Stimulated activated CD8-positive, alpha-beta memory T cell treated with anti-CD3 and anti-CD28 coated beads, Interleukin-12 subunit alpha, Interleukin-12 subunit beta, amount 100 ng/mL, for 24 hours (primary cell): ENCODE measurements around the gene DHRS4L2.
"Not testable (repeated sequence)": the region's sequence is repeated elsewhere in the genome, so short reads cannot be mapped to it uniquely, and the experiment has no call there.

Experiments used
- DNase-seq: peaks from one replicate; pipeline ENCODE4 v3.0.0-alpha.2; 2020; ENCODE audit errors: extremely low read depth

Gene DHRS4L2

DNA sequence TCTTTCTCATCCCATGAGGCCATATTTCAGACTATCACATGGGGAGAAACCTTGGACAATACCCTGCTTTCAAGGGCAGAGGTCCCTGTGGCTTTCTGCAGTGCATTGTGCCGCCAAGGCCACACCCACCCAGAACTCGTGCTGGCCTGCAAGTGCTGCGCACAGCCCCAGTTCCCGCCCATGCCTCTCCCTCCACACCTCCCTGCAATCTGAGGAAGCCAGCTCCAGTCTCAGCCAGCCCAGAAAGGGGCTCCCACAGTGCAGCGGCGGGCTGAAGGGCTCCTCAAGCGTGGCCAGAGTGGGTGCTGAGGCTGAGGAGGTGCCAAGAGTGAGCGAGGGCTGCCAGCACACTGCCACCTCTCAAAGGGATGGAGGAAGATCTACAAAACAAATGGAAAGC, 15.6 kb upstream of the DHRS4L2 start:
- not testable (repeated sequence) for DNase-seq

DNA sequence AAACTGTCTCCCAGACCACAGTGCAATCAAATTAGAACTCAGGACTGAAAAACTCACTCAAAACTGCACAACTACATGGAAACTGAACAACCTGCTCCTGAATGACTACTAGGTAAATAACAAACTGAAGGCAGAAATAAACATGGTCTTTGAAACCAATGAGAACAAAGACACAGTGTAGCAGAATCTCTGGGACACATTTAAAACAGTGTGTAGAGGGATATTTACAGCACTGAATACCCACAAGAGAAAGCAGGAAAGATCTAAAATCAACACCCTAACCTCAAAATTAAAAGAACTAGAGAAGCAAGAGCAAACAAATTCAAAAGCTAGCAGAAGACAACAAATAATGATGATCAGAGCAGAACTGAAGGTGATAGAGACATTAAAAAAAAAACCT, 14.7 kb upstream of the DHRS4L2 start:
- not testable (repeated sequence) for DNase-seq

DNA sequence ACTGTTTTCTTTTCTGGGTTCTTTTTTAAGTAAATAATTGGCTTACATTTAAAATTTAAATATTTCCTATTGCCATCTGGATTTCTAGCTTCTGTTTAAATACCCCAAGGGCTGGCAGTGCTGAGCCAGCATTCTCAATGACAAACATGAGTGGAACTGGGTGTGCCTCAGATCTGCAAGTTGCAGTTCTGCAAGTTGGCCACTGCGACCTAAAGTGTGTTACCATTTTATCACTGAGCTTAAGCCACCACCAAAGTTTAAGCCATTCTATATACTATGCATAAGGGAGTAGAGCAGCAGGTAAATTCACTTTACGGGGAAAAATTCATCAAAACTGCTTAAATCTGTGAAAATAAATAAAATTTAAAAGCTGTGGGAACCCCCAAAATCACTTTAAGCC, 11.5 kb upstream of the DHRS4L2 start:
- not testable (repeated sequence) for DNase-seq

DNA sequence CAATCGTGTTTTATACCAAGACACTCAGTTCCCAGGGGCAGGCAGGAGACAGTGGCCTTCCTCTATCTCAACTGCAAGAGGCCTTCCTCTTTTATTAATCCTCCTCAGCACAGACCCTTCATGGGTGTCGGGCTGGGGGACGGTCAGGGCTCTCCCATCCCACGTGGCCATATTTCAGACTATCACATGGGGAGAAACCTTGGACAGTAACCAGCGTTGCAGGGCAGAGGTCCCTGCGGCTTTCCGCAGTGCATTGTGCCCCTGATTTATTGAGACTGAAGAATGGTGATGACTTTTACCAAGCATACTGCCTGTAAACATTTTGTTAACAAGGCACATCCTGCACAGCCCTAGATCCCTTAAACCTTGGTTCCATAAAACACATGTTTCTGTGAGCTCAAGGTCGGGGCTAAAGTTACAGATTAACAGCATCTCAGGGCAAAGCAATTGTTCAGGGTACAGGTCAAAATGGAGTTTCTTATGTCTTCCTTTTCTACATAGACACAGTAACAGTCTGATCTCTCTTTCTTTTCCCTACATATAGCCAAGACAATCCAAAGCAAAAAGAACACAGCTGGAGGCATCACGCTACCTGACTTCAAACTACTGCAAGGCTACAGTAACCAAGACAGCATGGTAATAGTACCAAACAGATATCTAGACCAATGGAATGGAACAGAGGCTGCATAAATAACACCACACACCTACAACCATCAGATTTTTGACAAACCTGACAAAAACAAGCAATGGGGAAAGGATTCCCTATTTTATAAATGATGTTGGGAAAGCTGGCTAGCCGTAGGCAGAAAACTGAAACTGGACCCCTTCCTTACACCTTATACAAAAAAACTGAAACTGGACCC, 6.5 kb upstream of the DHRS4L2 start:
- not testable (repeated sequence) for DNase-seq

DNA sequence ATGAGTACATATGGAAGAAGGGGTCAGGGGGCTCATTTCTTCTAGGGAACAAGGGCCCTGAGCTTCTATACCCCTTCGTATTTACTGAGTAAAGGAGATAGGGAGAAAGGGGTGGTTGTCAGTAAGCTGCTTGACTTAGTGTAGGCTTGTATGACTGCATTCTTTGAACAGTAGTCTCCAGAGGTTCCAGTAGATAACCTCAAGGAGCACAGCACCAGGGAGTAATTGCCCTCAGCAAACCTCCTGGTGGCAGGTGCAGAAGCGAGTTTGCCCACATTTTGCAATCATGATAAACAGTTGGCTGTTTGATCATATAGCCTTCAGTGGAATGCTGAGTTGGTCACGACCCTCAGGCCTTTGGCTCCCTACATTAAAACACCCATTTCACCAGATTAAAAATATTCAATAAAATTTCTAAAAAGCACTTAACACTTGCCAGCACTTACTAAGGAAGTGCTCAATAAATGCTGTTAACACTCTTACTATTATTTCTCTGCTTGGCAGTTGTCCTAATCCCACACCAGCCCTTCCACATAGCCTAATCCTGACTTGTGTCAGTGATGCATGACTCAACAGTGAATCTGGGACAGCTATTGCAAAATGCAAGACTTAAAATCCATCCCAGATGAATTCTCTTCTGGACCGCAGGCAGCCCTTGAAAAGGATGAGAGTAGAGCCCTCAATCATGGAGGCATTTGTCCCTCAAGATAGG, 3.7 kb upstream of the DHRS4L2 start:
- DNase-seq, result no peak

DNA sequence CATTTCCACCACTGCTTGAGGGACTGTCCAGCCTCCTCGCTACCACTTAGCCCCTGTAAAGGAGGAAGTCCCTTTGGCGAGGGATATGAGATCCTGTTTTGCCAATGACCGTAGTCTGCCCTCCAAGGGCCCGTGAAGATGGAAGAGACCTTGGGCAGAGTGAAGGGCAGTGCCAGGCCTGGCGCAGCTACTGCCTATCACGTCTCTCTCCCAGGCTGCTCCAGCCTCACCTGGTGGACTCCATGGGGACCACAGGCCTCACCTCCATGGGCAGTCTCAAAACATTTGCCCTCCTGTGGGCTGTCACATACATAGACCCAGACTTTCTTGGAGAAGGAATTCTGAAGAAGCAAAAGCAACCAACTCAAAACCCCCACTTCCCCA, 514 bp upstream of the DHRS4L2 start:
- not testable (repeated sequence) for DNase-seq

DNA sequence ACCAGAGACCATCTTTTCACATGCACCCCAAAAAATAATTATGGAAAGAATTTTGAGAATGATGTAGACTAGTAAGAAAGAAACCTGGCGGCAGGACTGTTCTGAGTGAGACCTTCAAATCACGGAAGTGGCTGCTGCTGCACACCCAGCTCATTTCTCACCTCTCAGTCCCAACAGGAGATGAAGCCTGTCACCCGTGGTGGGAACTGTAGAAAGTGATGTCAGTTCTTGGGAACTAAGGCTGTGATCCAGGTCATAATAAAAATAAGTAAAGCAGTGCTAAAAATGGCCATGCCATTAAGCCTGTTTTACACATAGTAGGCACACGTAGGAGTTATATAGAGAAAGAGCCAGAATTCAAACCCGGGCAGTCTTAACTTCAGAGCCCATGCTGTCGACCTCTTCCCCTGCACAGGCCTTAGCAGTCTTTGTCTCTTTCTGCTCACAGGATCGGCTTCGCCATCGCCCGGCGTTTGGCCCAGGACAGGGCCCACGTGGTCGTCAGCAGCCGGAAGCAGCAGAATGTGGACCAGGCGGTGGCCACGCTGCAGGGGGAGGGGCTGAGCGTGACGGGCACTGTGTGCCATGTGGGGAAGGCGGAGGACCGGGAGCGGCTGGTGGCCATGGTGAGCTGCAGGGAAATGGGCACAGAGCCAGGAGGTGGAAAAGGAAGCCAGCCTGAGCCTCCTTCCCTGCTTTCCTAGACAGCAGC, 1.2 kb downstream of the DHRS4L2 start:
- not testable (repeated sequence) for DNase-seq

DNA sequence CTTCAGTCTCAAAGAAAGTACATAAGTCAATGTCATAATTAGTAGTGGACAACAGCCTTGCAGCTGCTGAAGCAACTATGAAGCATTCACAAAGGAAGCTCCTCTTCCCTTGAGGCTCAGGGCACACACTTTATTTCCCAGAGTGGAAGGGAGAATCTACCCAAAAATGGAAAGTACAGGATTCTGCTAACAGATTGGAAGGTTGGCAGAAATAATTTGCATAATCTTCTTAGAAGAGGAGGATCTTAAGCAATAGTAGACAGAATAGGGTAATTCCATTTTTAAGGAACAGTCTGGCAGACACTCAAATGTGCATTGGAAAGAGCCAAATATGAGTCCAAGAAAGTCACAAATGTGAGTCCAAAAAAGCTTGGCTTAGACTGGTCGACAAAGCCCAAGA, 2.2 kb downstream of the DHRS4L2 start:
- not testable (repeated sequence) for DNase-seq

DNA sequence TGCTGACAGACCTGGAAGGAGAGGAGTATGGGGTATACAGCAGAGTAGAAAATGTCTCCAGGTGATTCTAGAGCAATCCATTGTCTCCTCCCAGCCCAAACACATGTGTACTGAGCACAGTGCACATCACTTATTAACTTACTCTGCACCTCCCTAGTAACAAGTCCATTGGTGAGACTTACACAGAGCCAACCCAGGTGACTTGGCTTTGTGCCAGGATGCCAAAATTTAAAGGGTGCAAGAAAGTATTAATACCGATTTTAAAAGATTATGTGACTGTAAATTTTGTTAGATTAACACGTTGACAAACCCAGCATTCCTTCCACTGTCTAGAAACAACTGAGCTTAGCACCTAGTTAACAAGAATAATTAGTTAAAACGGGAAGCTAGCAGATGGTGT, 4.3 kb downstream of the DHRS4L2 start:
- not testable (repeated sequence) for DNase-seq

DNA sequence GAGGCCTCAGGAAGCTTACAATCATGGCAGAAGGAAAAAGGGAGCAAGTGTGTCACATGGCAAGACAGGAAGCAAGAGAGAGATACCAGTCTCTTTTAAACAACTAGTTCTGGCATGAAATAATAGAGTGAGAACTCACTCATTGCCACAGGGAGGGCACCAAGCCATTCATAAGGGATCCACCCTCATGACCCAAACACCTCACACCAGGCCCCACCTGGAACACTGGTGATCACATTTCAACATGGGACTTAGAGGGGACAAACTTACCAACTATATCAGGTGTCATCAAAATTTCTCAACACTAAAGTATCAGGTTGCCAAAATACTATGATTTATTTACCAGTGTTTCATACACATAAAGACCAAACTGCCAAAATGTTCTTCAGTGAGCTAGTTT, 7.3 kb downstream of the DHRS4L2 start:
- not testable (repeated sequence) for DNase-seq

DNA sequence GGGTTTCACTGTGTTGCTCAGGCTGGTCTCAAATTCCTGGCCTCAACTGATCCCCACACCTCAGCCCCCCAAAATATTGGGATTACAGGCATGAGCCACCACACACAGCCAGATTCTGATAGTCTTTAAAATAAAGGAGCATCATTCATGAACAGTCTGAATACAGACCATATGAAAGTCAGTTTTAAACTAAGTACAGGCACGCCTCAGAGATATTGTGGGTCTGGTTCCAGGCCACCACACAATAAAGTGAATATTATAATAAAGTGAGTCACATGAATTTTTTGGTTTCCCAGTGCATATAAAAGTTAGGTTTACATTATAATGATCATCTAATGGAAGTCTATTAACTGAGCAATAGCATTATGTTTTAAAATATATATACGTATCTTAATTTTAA, 8.1 kb downstream of the DHRS4L2 start:
- DNase-seq, result not testable (repeated sequence)

DNA sequence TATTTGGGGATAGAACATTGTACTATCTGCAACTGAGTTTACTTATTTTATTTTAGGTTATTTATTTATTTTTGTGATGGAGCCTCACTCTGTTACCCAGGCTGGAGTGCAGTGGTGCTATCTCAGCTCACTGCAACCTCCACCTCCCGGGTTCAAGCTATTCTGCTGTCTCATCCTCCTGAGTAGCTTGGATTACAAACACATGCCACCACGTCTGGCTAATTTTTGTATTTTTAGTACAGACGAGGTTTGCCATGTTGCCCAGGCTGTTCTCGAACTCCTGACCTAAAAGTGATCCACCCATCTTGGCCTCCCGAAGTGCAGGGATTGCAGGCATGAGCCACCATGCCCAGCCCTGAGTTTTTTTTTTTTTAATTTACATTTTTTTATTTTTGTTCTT, 10.9 kb downstream of the DHRS4L2 start:
- DNase-seq, result not testable (repeated sequence)

DNA sequence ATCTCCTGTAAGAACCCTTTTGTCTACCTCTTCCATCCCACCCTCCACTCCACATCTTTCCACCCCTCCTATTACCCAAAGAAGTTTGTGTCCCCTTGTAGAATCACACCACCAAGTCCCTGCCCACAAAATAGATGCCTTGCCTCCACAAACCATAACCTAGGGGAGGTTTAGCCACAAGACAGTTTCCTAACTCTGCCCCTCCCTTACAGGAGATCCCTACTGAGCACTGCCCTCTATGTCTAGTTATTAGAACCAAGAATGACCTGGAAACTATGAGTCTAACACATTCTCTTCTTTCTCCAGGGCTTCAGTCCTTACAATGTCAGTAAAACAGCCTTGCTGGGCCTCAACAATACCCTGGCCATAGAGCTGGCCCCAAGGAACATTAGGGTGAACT, 12.3 kb downstream of the DHRS4L2 start:
- not testable (repeated sequence) for DNase-seq

DNA sequence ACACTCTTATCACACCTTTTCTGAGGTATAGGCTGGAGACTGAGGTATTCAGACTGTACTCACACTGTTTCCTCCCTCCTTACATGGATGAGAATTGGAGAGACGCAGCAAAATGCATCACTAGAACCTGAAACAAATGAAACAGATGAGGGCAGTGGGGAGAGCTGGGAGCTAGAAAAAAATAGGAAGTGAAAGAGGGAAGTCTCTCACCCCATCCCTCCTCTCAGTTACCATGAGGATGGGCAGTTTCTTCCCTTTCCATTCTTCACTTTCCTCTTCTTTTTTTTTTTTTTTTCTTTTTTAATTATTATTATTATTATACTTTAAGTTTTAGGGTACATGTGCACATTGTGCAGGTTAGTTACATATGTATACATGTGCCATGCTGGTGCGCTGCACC, 12.9 kb downstream of the DHRS4L2 start:
- DNase-seq, result not testable (repeated sequence)

DNA sequence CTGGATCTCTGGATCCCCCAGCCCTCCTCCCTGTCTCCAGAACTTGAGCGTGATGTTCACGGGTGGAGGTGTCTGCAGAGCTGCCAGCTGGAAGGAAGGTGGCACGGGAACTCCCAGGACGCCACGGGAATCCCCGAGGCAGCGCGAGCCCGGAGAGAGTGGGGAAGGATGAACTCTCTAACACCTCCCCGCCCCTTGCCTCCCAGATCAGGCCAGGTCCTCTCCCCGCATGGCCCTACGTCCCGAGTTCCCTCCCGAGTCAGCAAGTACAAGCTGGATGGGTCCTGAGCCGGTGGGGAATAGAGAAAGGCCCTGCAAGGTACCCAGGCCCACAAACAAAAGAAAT, 17.7 kb downstream of the DHRS4L2 start:
- DNase-seq, result not testable (repeated sequence)

DNA sequence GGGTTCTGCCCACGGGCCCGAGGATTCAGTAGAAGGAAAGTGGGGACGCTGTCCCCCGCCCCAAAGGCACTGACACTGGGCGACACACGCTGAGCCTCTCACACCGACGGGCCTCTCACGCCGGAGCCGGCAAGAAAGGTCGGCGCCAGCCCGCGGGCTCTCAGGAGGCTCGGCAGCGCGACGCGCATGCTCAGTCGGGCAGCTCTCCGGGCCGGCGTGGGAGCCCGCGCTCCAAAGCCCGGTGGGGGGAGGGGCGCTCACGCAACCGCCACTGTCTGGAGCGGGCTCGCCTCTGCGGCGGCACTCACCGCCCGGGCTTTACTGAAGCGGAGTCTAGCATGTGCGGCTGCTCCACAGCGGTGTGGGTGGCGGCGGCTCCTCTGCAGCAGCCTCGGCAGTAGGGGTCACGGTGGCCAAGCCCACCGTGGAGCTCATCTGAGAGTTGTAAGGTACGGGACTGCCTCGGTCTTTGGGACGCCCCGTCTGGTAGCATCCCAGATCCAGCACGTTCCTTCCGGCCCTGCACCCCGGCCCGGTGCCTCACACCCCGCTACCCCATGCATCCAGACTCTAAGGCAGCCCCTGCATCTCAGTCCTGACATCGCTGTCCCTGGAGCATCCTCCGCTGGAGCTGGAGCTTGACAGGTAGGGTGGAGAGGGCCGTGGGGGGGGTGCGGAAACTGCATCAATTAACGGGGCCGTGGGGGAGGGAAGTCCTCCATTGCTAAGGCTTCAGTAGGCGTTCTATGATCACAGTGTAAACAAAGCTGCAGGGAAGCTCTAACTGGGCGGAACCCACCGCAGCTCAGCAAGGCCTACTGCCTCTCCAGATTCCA, 18.3 kb downstream of the DHRS4L2 start:
- DNase-seq, result peak; percentile 42

DNA sequence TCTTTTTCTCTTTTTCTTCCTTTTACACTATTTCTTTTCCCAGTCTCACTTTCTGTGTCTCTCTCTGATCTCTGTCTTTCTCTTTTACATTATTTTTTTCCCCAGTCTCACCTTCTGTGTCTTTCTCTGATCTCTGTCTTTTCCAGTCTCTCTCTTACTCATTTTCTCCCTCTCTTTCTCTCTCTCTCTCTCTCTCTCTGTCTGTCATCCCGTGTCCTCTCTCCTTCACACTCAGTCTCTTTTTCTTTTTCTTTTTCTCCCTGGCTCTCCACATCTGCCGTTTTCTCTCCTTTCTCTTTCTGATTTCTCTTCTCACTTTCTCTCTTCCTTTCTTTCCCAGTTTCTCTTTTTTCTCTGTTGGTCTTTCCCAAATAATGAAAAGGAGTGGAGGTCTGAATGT, 22.3 kb downstream of the DHRS4L2 start:
- no peak for DNase-seq

DNA sequence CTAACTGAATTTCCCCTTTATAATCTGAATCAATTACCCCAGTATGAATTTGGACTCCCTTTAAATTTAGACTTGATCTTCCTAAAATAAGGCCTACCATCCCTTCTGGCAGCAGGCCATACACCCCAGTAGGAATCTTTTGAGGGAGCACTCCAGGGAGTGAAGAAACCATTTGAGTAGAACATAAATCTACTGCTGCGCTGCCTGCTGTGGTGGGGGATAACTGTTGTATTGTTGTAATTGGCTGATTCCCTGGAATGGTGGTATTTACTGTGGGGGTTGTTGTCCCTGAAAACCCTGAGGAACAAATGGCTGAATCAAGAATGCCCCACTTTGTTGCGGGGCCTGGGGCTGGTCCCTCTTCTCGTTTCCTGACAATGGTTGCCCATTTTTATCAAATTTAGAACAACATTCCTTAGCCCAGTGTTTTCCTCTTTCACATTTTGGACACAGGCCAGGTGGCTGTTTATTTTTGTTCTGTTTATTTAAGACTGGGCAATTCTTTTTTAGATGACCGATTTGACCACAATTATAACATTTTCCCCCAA, 24.1 kb downstream of the DHRS4L2 start:
- not testable (repeated sequence) for DNase-seq

DNA sequence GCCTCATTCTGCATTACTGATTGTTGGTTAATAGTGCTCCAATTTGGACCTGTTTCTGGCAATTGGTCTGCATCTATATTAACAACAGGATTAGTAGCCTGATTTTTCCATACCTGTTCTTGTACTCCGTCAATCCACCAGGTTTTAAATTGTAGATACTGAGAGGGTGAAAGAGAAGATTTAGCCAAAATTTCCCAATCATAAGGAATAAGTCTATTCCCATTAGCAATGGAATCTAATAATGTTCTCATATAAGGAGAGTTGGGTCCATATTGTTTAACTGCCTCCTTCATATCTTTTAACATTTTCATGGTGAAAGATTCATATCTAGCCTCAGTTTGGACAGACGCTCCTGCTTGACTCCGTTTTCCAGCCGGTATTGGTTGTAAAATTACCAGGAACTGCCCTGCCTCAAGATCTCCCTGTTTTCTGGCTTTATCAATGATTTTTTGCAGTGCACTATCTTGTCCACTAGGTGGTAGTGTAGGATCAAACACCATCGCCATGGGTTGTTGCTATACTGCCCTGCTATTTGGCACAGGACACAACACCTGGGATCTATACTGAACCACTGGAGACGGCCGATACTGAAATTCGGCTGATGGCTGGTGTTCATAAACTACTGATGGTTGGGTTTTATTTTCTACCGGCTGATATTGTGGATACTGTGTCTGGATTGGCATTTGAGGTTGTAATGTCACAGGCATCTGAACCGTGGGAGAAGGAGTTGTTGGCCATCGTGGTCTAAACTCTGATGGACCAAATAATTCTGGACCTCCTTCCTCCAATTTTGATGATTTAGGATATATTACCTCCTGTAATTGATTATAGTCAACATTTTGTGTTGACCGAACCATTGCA, 25.2 kb downstream of the DHRS4L2 start:
- DNase-seq, result no peak

DNA sequence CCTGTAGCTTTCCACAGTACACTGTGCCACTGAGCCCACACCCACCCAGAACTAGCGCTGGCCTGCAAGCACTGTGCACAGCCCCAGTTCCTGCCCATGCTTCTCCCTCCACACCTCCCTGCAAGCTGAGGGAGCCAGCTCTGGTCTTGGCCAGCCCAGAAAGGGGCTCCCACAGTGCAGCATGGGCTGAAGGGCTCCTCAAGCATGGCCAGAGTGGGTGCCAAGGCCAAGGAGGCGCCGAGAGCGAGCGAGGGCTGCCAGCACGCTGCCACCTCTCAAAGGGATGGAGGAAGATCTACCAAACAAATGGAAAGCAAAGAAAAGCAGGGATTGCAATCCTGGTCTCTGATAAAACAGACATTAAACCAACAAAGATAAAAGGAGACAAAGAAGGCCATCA, 27.0 kb downstream of the DHRS4L2 start:
- not testable (repeated sequence) for DNase-seq
